DMS 273 treated with DMSO at 0.1 percent for 48 hours (cell line): ENCODE results near the gene TBC1D12.
"Not testable (repeated sequence)": the region's sequence is repeated elsewhere in the genome, so short reads cannot be mapped to it uniquely, and the experiment has no call there.

ENCODE experiments used
- DNase-seq: peaks from one replicate; lab custom pipeline; 2025; lab: John Stamatoyannopoulos, UW

TBC1D12 gene

DNA sequence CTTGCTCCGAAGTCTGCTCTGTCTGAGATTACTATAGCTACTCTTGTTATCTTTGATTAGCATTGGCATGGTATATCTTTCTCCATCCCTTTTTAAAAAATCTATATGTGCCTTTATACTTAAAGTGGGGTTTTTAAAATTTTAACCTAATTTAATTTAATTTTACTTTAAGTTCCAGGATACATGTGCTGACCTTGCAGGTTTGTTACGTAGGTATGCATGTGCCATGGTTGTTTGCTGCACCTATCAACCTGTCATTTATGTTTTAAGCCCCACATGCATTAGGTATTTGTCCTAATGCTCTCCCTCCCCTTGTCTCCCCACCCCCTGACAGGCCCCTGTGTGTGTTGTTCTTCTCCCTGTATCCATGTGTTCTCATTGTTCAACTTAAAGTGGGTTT, 54.6 kb downstream of the TBC1D12 start:
- DNase-seq = no peak

DNA sequence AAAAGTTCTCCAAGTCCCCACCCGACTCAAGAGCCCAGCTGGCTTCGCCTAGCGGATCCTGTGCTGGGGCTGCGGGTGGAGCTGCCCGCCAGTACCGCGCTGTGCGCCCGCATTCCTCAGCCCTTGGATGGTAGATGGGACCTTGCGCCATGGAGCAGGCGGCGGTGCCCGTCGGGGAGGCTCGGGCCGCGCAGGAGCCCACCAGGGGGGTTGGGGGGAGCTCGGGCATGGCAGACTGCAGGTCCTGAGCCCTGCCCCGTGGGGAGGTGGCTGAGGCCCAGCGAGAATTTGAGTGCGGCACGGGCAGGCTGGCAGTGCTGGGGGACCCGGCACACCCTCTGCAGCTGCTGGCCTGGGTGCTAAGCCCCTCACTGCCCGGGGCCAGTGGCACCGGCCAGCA, 57.0 kb downstream of the TBC1D12 start:
- DNase-seq = no peak

DNA sequence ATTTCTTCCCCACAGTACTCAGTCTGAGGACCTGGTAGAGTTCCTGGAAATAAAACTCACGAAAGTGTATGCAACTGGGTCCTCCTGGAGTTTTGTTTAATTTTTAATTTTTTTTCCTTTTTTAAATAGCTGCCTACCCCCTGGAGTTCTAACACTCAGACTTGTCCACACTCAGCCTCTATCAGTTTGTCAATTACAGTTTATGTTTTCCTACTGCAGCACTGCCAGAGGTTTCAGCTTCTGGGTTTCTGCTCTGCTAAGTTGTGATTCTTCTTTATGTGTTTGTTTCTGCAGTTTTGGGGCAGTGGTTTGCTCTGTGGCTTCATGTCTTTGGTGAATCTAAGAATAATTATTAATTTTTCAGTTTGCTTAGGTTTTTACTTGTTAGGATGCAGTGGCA, 59.2 kb downstream of the TBC1D12 start:
- DNase-seq = no peak

DNA sequence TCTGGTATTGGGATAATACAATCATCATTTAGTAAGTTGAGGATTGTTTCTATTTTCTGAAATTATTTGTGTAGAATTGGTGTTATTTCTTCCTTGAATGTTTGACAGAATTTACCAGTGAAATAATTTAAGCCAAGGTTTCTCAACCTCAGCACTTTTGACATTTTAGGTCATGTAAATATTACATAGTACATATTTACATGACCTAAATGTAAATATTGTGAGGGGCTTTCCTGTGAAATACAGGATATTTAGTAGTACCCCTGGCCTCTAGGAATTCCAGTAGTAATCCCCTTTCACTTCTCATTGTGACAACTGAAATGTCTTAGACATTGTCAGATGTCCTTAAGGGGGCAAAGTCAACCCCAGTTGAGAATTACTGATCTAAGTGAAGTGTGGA, 59.8 kb downstream of the TBC1D12 start:
- no peak for DNase-seq

DNA sequence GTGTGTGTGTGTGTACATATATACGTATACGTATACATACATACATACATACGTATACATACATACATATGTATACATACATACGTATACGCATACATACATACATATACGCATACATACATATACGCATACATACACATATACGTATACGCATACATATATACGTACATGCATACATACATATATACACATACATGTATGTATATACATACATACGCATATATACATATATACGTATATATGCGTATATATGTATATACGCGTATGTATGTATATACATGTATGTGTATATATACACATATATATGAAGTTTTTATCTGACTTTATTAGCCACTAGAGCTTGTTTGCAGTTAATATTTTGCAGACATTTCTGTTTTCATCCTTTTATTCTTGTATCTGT, 63.3 kb downstream of the TBC1D12 start:
- DNase-seq = no peak

DNA sequence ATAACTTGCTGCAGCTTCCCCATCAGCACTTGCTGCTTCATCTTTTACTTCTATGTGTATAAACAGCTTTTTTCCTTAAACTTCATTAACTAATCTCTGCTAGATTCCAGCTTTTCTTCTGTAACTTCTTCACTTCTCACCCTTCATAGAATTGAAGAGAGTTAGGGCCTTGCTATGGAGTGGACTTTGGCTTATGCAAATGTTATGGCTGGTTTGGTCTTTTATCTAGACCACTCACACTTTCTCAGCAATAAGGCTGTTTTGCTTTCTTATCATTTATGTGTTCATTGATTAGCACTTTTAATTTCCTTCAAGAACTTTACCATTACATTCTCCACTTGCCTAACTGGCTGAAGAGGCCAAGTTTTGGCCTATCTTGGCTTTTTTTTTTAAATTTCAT, 79.1 kb downstream of the TBC1D12 start:
- DNase-seq = no peak

DNA sequence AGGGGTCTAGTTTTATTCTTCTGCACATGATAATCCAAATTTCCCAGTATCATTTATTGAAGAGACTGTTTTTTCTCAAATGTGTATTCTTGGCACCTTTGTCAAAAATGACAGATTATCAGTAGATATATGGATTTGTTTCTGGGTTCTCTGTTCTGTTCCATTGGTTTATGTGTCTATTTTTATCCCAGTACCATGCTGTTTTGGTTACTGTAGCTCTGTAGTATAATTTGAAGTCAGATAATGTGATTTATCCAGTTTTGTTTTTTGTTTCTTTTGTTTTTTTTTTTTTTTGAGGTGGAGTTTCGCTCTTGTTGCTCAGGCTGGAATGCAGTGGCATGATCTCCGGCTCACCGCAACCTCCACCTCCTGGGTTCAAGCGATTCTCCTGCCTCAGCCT, 81.6 kb downstream of the TBC1D12 start:
- no peak for DNase-seq

DNA sequence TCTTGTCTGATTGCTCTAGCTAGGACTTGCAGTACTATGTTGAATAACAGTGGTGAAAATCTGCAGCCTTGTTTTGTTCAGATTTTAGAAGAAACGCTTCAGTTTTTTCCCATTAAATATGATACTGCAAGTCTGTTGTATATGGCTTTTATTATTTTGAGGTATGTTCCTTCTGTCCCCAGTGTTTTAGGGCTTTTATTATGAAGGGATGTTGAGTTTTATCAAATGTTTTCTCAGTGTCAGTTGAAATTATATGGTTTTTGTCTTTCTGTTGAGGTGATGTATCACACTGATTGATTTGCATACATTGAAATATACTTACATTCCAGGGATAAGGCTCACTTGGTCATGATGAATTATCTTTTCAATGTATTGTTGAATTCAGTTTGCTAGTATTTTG, 82.8 kb downstream of the TBC1D12 start:
- DNase-seq = no peak

DNA sequence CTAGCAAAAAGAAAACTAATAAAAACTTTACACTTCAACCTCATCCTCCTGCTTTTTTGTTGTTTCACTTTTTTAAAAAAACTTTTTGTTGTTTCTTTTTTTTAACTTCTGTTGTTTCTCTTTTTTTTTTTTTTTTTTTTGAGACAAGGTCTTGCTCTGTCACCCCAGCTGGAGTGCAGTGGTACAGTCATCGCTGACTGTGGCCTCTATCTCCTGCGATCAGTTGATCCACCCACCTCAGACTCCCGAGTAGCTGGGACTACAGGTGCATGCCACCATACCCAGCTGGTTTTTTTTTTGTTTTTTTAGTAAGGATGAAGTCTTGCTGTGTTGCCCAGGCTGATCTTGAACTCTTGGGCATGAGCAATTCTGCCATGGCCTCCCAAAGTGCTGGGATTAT, 85.2 kb downstream of the TBC1D12 start:
- DNase-seq = no peak

DNA sequence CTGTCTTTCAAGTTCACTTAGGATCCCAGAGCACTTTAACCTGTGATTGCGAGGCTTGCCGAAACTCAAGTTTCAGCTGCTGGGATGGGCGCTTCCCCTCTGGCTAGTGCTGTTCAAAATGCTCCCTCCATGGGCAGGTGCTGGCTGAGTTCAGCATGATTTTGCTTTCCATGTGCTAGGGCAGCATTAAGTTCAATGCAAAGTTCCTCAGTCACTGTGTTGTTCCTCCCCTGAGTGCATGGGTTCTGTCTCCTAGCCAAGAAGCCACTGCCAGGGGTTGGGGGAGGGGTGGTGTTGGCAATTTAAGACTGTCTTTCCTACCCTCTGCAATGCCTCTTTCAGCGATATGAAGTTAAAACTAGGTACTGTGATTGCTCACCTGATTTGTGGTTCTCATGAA, 86.8 kb downstream of the TBC1D12 start:
- no peak for DNase-seq

DNA sequence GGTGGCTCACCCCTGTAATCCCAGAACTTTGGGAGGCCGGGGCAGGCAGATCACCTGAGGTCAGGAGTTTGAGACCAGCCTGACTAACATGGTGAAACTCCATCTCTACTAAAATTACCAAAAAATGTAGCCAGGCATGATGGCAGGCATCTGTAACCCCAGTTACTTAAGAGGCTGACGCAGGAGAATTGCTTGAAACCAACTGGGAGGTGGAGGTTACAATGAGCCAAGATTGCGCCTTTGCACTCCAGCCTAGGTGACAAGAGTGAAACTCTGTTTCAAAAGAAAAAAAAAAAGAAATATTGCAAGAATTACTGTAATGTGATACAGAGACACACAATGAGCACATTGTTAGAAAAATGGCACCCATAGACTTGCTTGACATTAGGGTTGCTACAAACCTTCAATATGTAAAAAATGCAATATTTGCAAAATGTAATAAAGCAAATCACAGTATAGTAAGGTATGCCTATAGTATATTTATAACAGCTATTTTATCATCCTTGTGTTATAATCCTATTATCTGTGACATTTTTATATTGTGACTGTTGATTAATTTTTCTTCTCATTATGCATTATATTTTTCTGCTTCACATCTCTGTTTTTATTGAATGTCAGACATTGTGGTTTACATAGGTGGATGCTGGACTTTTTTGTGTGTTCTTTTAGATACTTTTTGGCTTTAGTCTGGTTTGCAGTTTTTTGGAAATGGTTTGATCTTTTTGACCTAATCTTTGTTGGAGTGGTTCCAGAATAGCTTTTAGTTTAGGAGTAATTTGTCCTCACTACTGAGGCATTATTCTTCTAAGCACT, 87.8 kb downstream of the TBC1D12 start:
- DNase-seq = no peak

DNA sequence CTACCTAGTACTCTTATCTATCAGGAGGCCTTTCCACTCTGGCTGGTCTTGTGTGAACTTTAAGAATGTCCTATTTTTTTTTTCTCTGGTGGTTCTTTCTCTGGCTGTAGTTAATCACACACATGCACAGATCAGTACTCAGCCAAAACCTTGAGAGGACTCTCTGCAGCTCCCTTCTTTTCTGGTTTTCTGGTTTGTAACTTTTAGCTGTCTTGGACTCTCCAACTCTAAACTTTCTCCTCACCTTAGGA, 88.4 kb downstream of the TBC1D12 start:
- no peak for DNase-seq

DNA sequence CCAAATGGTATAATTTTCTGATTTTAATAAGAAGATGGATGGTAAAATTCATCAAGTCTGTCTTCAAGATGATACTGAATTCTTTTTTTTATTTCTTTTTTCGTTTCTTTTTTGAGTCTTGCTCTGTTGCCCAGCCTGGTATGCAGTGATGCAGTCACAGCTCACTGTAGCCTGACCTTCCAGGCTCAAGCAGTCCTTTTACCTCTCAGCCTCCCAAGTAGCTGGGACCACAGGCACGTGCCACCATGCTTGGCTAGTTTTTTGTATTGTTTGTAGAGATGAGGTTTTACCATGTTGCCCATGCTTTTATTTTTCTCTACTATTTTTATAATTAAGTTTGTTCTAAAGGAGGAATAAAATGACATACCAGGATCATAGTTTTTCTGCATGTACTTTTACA, 91.1 kb downstream of the TBC1D12 start:
- no peak for DNase-seq

DNA sequence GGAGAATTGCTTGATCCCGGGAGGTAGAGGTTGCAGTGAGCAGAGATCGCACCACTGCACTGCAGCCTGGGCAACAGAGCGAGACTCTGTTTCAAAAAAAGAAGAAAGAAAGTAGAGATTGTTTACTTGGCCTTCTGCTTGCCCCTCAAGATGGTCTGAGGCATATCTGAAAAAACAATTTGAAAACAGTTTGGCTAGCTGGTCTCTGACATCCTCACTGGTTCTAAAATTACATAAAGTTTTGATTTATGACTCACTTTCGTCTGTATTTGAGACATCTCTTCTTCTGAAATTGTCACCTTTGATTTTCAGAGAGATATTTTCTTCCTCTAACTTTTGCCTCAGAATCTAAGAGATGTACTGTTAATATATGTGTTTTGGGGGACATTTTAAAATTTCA, 93.7 kb downstream of the TBC1D12 start:
- no peak for DNase-seq

DNA sequence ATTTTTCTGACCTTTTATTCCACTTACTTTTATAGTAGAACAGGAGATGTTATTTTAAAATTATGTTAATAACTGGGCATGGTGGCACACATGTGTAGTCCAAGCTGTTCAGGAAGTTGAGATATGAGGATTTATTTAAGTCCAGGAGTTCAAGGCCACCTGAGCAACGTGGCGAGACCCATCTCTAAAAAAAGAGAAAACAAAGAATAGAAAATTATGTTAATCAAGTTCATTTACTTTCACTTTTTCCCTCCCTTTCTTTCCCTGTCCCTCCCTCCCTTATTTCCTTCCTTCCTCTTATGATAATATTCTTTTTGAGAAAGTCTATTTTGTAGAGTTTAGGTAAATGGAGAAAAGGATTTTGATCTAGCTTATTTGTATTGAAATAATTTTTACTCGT, 94.3 kb downstream of the TBC1D12 start:
- no peak for DNase-seq

DNA sequence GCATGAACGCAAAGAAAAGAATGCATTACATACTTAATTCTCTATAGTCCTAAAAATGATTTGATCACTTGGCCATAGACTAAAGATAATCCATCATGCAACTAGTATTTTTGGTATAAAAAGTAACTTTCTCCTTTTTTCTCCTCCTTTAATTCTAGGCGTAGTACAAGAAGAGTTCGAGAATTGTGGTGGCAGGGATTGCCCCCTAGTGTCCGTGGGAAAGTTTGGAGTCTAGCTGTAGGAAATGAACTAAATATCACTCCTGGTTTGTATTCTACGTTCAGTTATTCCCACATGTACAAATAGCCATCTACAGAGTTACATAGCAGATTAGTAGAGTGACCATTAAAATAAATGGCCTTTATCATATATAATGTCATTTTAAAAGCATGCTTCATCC, 97.7 kb downstream of the TBC1D12 start:
- no peak for DNase-seq

DNA sequence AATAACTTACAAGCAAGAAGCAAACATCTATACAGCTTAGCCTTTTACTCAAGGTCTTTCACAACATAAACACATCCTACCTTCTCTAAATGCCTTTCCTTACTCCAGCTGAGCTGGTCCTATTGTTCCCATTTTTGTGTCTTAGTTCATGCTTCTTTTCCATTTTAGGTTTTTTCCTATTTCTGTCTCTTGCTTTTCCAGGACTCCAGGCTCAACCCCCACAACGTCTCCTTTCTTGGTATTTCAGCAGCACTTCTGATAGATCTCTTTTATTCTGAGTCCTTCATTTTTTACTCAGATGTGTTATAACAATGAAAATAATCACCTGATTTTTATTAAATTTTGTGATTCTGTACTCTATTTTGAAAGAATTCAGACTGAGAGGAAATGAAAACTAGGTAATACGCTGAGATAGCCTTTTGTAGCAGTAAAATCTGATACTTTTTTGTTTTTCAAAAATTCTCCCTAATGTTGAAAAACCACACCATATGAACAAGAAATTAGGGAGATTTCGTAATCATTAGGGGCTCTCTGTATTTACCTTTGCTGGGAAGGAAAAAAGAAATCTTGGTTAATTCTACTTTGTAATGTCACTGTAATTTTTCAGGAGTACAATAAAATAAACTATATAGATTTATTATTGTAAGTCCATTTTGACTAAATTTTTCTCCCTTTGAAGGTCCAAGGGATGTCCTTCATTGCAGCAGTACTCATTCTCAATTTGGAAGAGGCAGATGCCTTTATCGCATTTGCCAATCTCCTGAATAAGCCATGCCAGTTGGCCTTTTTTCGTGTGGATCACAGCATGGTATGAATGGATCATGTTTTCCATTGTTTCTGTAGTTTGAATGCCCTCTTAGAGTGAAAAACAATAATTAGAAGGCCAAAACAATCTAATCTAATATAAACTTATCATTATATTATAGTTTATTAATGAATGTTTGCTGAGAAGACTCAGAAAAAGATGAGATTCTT, 119.2 kb downstream of the TBC1D12 start:
- DNase-seq = no peak

DNA sequence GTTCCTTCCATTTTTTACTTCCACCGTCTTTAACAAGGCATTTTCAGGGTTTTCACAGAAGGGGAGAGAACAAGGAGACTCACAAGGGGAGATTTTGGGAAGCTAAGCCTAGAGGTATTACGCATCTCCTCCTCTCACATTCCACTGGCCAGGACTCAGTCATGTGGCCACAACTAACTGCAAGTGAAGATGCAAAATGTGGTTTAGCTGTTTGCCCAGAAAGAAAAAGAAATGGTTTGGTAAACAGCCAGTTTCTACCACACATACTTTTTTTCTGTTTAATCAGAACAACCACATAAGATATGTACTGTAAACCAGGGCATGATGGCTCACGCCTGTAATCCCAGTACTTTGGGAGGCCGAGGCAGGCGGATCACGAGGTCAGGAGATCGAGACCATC, 121.8 kb downstream of the TBC1D12 start:
- DNase-seq = no peak

DNA sequence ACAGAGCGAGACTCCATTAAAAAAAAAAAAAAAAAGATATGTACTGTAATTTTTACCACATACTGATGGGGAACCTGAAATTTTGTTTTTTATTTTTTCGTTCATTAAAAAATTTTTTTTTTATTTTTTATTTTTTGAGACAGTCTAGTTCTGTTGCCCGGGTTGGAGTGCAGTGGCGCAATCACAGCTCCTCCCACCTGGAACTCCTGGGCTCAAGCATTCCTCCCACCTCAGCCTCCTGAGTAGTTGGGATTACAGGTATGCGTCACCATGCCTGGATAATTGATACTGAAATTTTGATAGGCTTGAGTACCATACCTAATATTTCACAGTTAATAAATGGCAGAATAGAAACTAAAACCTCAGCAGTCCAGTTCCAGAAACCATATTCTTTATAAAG, 122.4 kb downstream of the TBC1D12 start:
- DNase-seq = no peak

DNA sequence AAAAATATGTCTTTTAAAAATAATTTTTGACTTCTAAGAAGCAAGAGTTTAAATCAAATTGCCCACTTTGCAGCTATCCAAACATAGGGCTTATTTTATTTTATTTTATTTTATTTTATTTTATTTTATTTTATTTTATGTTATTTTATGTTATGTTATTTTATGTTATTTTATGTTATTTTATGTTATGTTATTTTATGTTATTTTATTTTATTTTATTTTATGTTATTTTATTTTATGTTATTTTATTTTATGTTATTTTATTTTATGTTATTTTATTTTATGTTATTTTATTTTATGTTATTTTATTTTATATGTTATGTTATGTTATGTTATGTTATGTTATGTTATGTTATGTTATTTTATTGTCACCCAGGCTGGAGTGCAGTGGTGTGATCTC, 129.2 kb downstream of the TBC1D12 start:
- not testable (repeated sequence) for DNase-seq

DNA sequence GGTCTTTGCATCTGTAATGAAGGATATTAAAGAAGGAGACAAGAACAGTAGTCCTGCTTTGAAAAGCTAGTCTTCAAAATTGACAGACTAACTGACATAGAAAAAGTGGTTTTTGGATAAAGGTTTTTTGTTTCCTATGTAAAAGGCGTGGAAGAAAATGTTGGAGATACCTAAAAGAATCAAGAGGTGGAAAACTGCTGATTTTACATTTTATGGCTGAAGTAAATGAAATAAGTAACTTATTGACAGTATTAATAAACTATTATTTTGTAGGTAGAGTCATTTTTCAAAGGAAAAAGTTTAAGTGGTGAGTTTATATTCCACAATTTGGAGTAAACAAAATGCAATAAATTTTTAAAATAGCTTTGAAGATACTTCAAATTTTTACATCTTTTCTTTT, 130.7 kb downstream of the TBC1D12 start:
- DNase-seq = no peak

DNA sequence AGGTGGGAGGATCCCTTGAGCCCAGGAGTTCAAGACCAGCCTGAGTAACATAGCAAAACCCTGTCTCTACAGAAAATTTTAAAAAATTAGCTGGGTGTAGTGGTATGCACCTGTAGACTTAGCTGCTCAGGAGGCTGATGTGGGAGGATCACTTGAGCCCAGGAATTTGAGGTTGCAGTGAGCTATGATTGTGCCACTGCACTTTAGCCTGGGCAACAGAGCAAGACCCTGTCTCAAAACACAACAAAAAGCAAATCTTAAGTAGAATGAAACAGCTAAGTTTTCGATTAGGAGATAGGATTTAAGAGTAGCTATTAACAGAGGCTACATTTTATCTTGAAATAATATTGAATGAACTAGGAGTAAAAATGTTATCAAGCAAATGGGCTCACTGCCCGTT, 139.9 kb downstream of the TBC1D12 start:
- not testable (repeated sequence) for DNase-seq

DNA sequence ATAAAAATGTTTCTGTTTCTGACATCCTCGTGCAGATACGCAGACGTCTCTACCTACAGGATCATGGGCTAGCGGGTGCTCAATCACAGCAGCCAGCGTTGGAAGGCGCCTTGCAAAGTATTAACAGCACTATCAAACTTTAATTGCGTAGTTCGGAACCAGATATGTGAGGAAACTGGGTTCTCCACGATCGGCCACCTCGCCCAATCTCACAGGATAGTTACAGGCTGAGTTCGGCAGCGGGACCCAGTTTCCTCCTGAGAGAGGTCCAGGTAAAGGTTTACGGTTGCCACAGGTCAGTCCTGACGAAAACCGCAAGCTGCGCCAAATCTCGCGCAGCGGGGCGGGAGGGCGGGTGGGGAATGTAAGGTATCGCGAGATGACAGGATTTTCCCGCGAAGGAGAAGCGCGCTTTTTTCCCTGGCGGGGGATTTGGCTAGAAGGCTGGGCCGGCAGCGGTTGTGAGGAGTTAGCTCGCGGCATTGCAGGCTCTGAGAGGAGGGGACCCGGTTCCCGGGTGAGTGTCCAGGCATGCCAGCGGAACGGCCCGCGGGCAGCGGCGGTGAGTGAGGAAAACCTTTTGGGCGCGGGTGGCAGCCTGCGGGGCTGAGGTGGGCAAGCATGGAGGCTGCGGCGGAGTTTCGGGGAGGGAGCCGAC, 143.2 kb downstream of the TBC1D12 start, which contains the start of gene HELLS:
Gene HELLS (plus strand): TSS at position 398 of the 658 bp plus-strand sequence. CDS start 134 bp downstream, at position 532.
- DNase-seq = peak; percentile 69
